Lower leg skin (tissue), 4 donors: ENCODE results near the gene FTSJ3. TPM values are rescaled to one million over a fixed set of nuclear protein-coding genes. Genes with fewer than 3 reads are reported as not detected.

Experiments
- DNase-seq, 2 donors: peaks; one replicate each; pipeline ENCODE4 v3.0.0-alpha.2; 2019; ENCODE audit warnings: low spot score in 2 of 2
- H3K4me3 ChIP-seq: fragments of 200-600 bp; sonication (generic); 2 replicates; pipeline ENCODE4 v1.5.1; 2017; ENCODE audit warnings: mild to moderate bottlenecking, low read depth; ENCODE audit not compliant: poor library complexity, severe bottlenecking
- CTCF ChIP-seq, 3 donors: fragments of 450-650 bp; IDR thresholded peaks; one replicate each; pipeline ENCODE4 v1.5.1; 2016; ENCODE audit warnings: antibody characterized with exemption in 3 of 3, mild to moderate bottlenecking in 3 of 3, moderate library complexity in 2 of 3
- POLR2A ChIP-seq, 2 donors: fragments of 450-650 bp; IDR thresholded peaks; one replicate each; pipeline ENCODE4 v1.6.1; 2016 to 2017; ENCODE audit warnings: antibody characterized with exemption in 2 of 2, mild to moderate bottlenecking in 1 of 2, moderate library complexity in 1 of 2
- WGBS, 2 donors: methylation state at CpG; one replicate each; pipeline ENCODE4 v1.1.5; 2018; 5-methylcytosine and 5-hydroxymethylcytosine counted together
- intact Hi-C: fragments of 100-400 bp; cut with DNase I; formaldehyde crosslinking; loops from one replicate; pipeline ENCODE4 v1.15.0; 2023; ENCODE audit warnings: low total_unique reads
- total RNA-seq, 4 donors: library from RNA; depleted of rRNA; stranded (reverse); fragments of >200 nt; gene quantifications; one replicate each; pipeline ENCODE4 v1.1.0, GENCODE V29; 2016

Gene FTSJ3
- total RNA-seq, 4 donors from 2014 or later = 28.4 to 76.8 (median 47.2) TPM

- 72 to 74% methylated on average over 15 of the region's 15 CpGs for WGBS, 2 donors
- intact Hi-C loops = no loop called here
- TF ChIP-seq CTCF (IDR thresholded peaks at IDR 0.05) = no peak
- no peak for TF ChIP-seq POLR2A (IDR thresholded peaks at IDR 0.05)
- no peak overlapping the region for H3K4me3 ChIP-seq
- no peak for DNase-seq
Observed at GRCh38 chr17:63830904-63831491, 3.5 kb upstream of the FTSJ3 start.

GRCh38 chr17:63830278-63830677, 2.8 kb upstream of the FTSJ3 start:
- no peak for TF ChIP-seq CTCF (IDR thresholded peaks at IDR 0.05)
- TF ChIP-seq POLR2A (IDR thresholded peaks at IDR 0.05) = no peak
- intact Hi-C loops = no loop called here

DNA sequence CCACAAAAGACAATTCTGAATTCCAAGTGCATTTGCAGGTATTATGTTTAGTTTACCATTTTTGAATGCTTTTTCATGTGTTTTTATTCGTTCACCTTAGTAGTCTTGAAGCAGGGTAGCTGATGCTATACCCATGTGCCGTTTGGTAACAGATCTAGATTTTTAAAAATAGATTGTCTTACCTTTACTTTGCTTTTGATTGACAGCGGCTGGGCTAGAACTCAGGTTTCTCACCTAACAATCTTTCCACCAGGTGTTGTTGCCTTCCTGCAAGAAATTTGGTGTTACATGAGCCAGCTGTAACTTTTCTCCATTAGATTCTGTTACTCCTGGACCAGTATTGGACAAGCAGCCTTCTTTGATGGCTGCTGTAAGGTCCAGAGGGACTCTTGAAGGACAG, 1.5 kb upstream of the FTSJ3 start:
- H3K4me3 ChIP-seq = no peak overlapping the region
- intact Hi-C loops = no loop called here
- DNase-seq = no peak
- TF ChIP-seq CTCF (IDR thresholded peaks at IDR 0.05) (no peak), POLR2A (IDR thresholded peaks at IDR 0.05) (no peak)
- WGBS, 2 donors = 91 to 92% methylated on average over 3 of the region's 3 CpGs

More at GRCh38 chr17:63830278-63830677, 2.8 kb upstream of the FTSJ3 start:
- H3K4me3 ChIP-seq = no peak overlapping the region
- DNase-seq = no peak
- 82 to 91% methylated on average over 5 of the region's 5 CpGs for WGBS, 2 donors

GRCh38 chr17:63827801-63828221, 348 bp upstream of the FTSJ3 start:
- intact Hi-C loops = no loop called here
- DNase-seq = no peak
- 3 to 4% methylated on average over 19 of the region's 19 CpGs for WGBS, 2 donors

GRCh38 chr17:63826468-63827001, 928 bp downstream of the FTSJ3 start:
- TF ChIP-seq CTCF (IDR thresholded peaks at IDR 0.05) (no peak), POLR2A (IDR thresholded peaks at IDR 0.05) (no peak)
- peak overlapping the region; percentile 49 for H3K4me3 ChIP-seq
- DNase-seq = no peak
- WGBS, 2 donors = 0 to 1% methylated on average over 31 of the region's 31 CpGs
- intact Hi-C loops = no loop called here

More at GRCh38 chr17:63827801-63828221, 348 bp upstream of the FTSJ3 start:
- H3K4me3 ChIP-seq = peak overlapping the region; percentile 49
- no peak for TF ChIP-seq CTCF (IDR thresholded peaks at IDR 0.05)
- TF ChIP-seq POLR2A (IDR thresholded peaks at IDR 0.05) = no peak
